HL-60/S4 (cell line): ENCODE measurements around the gene CCDC175.

ENCODE experiments used
- in situ Hi-C: fragments of 300-500 bp; cut with MboI; formaldehyde crosslinking; loops from 2 replicates; pipeline ENCODE4 v1.14.3; 2022; ENCODE audit warnings: low sequenced_read_pairs

Gene CCDC175

DNA sequence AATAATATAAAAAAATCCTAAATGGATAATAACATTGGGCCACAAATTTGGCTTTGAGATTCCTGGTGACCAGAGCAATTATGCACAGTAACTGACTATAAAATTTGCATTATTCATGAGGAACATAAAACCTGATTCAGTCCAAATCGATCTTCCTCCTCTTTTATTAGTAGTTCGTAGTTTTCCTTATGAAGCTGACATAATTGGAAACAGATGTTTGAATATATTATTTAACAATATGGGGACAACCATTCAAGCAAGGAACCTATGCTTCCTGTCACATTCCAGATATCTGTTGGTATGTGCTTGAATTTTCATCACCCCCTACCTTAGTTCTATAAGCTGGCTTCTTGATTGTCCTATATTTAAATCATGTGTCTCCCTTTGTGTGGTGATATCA lies 34.9 kb downstream of the CCDC175 start:
- in situ Hi-C loops, result no loop called here

DNA sequence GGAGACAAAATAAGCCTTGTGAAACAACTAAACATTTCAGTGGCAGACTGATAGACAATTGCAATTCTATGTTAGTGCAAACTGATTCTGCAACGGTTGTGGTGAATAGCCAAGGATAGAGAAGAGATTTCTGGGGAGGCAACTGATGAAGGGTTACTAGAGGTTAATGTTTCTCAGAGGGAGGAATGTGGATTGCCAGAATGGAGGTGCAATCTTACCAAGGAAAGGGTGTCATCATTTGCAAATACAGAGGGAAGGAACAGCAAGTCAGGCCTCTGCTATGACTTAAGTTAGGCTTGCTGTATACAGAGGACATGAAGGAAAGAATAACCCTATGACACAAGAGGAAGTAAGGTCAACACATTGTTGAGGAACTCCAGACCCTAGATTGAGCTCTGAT lies 35.8 kb downstream of the CCDC175 start:
- in situ Hi-C loops, result no loop called here

DNA sequence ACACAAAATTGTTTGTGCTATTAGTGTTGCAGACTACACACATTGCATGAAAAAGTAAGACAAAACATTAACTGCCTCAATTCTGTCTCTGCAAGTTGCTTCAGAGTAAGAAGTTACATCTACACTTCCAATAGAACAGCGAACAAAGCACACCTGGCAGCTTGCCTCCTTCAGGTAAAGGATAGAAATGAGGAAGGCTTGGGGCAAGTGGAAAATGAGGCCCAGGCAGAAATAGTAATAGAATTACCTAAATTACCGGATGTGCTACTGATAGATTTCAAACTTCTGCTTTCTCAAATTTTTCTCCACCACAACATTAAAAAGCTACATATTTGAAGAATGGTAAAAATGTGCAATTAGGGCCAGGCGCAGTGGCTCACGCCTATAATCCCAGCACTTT lies 37.7 kb downstream of the CCDC175 start:
- in situ Hi-C loops, result no loop called here

GRCh38 chr14:59537476-59537875 lies 39.1 kb downstream of the CCDC175 start:
- in situ Hi-C loops, result no loop called here

DNA sequence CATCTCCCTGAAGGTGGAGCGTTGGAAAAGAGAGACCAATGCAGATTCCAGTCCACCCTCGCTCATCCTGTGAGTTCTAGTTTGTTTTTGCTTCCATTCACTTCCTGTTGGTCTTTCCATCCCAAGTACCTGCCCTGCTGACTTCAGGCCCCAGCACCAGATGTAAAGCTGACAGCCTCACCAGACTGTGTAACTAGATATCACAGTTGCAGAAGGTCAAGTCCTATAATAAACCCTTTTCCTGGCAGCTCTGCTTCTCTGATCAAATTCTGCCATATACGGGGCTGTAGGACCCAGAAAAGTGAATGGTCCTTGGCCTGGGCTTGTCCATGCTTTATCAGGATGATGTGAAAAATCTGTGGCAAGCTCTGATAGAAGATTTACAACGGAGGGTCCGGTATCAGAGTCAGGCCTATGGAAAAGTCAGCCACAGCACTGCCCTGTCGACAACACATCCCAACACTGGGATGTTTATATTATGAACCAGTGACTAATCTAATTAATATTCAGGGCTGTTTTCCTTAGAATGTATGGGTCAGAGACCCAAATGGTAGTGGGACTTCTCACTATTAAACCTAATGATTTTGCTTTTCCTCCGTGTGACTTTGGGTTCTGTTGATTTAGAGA lies 42.1 kb downstream of the CCDC175 start:
- in situ Hi-C loops, result no loop called here

- in situ Hi-C loops, result no loop called here
Measured at GRCh38 chr14:59532419-59532818, 44.2 kb downstream of the CCDC175 start.

DNA sequence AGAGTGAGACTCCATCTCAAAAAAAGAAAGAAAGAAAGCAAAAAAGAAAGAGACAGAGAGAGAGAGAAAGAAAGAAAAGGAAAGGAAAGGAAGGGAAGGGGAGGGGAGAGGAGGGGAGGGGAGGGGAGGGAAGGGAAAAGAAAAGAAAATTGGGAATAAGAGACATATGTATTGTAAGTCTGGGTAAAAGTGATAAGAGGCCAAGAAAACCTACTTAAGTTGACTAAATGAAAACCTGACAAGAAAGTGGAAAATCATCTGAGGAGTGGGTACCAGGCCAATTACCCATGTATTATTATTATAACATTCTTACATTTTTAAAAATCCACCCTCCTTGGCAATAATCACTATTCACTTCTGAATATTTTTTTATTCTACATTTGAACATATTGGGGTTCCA lies 46.3 kb downstream of the CCDC175 start:
- in situ Hi-C loops, result no loop called here

GRCh38 chr14:59529189-59529588 lies 47.4 kb downstream of the CCDC175 start:
- in situ Hi-C loops, result no loop called here

GRCh38 chr14:59520224-59520623 lies 56.4 kb downstream of the CCDC175 start:
- in situ Hi-C loops, result no loop called here

DNA sequence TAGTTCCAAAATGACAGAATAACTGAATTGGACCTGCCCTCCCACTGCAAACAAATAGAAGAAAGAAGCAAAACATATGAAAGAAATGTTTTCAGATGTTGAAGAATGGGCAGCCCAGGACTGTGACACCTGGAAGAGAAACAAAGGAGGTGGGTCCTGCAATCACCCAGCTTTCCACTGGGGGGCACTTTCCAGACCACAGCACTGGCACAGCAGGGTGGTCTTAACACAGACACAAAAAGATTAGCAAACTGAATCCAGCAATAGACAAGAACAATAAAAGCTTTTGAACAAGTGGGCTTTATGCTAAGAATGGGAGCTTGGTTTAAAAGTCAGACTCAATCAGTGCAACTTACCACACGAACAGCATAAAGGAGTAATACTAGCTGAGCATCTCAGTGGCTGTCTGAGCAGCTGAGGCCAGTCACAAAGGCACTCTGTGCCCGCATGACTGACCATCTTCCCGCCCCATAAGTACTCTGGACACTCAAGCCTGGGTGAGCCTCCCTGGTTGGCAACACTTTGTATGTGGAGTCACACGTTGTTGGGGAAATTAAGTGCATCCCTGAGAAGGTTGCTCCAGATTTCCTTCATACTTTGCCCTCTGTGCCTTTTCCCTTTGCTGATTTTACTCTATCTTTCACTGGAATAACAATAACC lies 64.6 kb downstream of the CCDC175 start:
- in situ Hi-C loops, result no loop called here

DNA sequence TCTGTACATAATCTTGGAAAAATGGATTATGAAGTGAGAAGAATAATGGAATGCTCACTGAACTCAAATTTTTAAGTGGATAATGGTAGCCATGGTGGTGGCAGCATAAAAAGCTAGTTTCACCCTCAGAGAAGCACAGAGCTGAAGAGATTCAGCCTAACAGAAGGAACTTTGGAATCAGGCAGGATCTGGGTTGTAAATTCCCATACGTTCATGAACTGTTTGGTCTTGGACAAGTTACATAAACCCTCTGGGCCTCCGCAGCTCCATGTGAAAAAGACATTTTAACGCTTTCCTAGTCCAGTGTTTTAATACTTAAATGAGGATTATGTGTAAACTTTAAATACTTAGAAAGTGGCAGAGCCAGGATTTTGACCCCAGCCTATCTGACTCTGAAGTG lies 65.6 kb downstream of the CCDC175 start:
- in situ Hi-C loops, result no loop called here

DNA sequence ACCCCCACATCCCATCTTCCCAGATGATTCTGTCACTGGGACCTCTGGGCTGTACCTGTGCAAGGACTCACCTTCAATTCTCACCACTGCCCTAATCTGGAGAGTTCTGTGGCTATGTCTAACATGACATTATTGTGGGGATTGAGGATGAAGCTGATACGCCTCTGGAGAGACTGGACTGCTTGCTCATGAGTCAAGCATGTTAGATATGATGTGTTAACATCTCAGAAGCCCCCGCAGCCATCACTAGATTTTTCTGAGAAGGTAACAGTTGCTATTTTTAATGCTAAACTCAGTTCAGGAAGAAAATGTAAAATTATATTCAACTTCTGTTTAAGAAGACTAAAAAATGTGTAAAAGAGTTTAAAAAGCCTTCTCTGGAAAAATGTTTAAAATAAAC lies 66.6 kb downstream of the CCDC175 start:
- in situ Hi-C loops, result no loop called here

GRCh38 chr14:59509101-59509500 lies 67.5 kb downstream of the CCDC175 start:
- in situ Hi-C loops, result no loop called here

GRCh38 chr14:59507752-59508103 lies 68.9 kb downstream of the CCDC175 start:
- in situ Hi-C loops, result no loop called here

DNA sequence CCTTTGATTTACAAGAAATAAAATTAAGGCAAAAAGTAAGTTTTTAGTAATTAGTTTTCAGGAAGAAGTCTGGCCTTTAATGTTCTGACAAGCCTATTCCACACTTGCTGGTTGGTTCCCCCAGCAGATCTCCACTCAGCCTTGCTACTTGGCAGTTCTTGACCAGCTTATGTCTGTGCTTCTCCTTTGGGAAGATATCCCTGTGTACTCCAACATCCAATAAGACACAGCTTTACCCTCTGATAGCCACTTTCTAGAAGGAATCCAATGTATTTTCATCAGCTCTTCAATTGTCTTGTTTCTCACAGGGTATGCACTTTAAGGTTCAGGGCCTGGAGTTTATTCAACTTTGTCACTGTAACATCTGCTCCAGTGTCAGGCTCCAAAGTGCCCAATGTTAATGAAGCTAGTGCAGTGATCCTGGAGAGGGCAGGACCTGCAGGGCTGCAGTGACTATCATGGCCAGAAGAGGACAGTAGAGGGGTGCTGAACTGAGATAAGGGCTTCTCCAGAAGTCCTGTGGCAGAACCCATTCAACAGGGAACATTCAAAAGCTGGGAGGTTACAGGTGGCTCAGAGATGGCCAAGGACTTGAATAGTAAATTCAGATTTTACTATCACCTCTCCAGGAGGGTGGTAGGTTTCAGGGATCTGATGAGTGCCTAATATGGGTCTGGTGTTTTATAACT lies 69.4 kb downstream of the CCDC175 start:
- in situ Hi-C loops, result no loop called here

- in situ Hi-C loops, result no loop called here
Measured at GRCh38 chr14:59503256-59503655, 73.4 kb downstream of the CCDC175 start.

DNA sequence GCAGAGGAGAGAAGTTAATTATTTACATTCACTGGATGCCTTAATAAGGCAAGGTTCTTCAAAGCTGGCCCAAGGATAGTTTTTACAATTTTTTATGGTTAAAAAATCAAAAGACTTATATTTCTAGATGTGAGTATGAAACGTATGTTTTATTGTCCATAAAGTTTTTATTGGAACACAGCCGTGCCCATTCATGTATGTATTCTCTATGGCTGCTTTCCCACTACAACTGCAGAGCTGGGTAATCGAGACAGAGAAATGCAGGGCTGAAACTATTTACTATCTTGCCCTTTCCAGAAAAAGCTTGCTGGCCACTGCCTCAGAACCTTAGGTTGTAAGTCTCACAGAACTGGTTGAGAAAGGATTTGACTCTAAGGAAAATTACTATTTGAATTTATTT lies 75.9 kb downstream of the CCDC175 start:
- in situ Hi-C loops, result no loop called here

- in situ Hi-C loops, result no loop called here
Measured at GRCh38 chr14:59492384-59492783, 84.2 kb downstream of the CCDC175 start.

DNA sequence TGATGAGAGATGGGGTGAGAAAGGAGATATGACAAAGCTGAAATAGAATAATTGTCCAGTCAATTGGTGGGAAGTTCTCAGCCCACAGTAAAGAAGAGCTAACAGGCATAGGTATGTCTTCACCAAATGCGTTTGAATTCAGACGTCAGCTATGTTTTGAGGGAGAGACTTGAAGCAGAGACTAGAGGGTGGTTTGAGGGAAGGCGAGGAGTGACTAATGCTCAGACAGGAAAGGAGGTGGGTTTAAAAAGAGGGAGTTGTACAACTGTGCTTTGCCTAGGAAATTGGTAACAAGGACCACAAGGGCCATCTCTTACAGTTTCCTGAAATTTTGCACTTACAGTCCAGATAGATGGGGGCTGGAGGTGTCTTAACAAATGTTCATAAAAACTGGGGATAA lies 85.9 kb downstream of the CCDC175 start:
- in situ Hi-C loops, result no loop called here

DNA sequence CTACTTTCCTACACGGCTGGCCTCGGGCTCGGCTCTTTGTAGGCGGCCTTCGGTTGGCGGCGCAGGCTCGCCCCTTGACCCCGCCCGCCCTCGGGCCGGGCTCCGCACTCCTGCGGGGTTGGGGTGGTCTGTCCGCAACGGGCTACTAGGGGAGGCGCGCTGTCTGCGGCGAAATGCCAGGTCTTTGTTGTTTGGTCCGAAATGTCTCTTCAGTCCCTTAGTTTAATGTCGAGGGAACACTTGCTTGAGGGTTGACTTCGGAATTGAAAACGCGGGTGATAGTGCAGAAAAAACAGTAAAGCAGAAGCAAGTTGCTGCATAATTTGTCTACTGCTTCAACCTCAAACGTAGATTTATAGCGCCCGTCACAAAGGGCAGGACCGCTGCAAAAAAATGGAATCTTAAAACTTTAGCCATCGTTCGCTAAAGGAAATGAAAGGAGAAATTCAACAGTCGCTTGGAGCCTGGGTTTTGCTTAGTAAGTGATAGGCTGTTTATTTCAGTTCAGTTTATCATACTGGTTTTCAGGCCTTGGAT lies 91.9 kb downstream of the CCDC175 start:
- in situ Hi-C loops, result no loop called here

DNA sequence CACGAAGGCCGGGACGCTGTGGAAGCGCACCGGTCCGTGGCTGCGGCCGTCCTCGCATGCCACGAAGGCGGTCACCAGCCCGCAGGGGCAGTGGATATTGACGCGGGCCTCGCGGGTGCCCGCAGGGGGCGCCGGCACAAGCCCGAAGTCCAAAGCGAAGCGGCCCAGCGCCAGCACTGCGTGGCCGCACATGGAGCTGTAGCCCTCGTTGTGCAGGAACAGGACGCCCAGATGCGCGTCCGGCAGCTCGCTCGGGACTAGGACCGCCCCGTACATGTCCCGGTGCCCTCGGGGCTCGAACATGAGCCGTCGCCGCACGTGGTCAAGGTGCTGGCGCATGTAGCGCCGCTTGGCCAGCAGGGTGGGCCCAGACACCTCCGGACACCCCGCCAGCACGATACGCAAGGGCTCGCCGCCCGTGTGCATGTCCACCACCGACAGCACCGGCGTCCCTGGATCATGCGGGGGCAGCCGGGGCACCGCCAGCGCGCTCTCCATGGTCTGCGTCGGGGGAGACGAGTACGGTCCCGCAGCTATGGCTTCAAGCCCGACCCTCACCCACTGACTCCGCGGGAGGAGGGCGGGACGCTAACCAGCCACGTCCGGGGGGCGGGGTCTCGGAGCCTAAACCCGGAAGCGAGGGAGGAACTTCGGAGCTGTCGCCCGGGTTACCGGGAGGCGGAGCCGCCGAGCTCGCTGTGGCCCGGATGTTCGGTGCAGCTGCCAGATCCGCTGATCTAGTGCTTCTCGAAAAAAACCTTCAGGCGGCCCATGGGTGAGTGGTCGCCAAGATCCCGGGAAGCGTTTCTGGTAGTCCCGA lies 92.6 kb downstream of the CCDC175 start, which contains the start of the genes JKAMP and L3HYPDH:
TSS of gene JKAMP (plus strand) at position 699 of the 820 bp plus-strand sequence. CDS start at position 772, 73 bp downstream.
TSS of gene L3HYPDH (minus strand) at position 590 of the 820 bp plus-strand sequence. CDS start at position 498, 92 bp downstream.
- in situ Hi-C loops, result no loop called here
